K562 (cell line): ENCODE measurements around the gene AMELX. TPM values are rescaled to one million over a fixed set of nuclear protein-coding genes. Genes with fewer than 3 reads are reported as not detected.

Experiments
- ATF7 ChIP-seq: fragments of 450-650 bp; IDR thresholded peaks from 2 replicates; pipeline ENCODE4 v1.7.1; 2014; ENCODE audit warnings: mild to moderate bottlenecking, moderate library complexity
- BRD9 ChIP-seq: fragments of 450-650 bp; IDR thresholded peaks from 2 replicates; pipeline ENCODE4 v1.6.1; 2018; ENCODE audit warnings: low read depth; ENCODE audit not compliant: partially characterized antibody
- CREM ChIP-seq: IDR thresholded peaks from 2 replicates; pipeline ENCODE4 v1.6.1; 2014; ENCODE audit warnings: antibody characterized with exemption, low read depth
- CTBP1 ChIP-seq: fragments of 450-650 bp; IDR thresholded peaks from 2 replicates; pipeline ENCODE4 v1.6.1; 2016; ENCODE audit warnings: borderline replicate concordance
- ESRRA ChIP-seq: fragments of 450-650 bp; IDR thresholded peaks from 2 replicates; pipeline ENCODE4 v1.6.1; 2014; ENCODE audit warnings: low read depth, mild to moderate bottlenecking, moderate library complexity, borderline replicate concordance
- NBN ChIP-seq: fragments of 450-650 bp; IDR thresholded peaks from 2 replicates; pipeline ENCODE4 v1.6.1; 2016; ENCODE audit warnings: low read depth, mild to moderate bottlenecking
- RAD21 ChIP-seq, 2 experiments: fragments of 250-450 bp in 1 of 2; fragments of 450-650 bp in 1 of 2; sonication (Bioruptor Pico) in 1 of 2; formaldehyde crosslinking in 1 of 2; IDR thresholded peaks in 1 of 2; conservative IDR thresholded peaks in 1 of 2; 2 replicates each; pipeline versions ENCODE4 v1.4.0 to v1.8.0; 2020 to 2022; ENCODE audit warnings: mild to moderate bottlenecking in 2 of 2, moderate library complexity in 1 of 2
- RBM17 ChIP-seq: fragments of 200-400 bp; formaldehyde crosslinking; IDR thresholded peaks from 2 replicates; pipeline ENCODE4 v1.6.1; 2017; ENCODE audit warnings: low read depth, mild to moderate bottlenecking, low read length, borderline replicate concordance
- TAF1 ChIP-seq: IDR thresholded peaks from 2 replicates; pipeline ENCODE4 v1.6.1; 2011; ENCODE audit warnings: mild to moderate bottlenecking, low read length, moderate library complexity; ENCODE audit not compliant: insufficient read depth, control insufficient read depth, severe bottlenecking; ENCODE audit errors: extremely low read depth
- ZEB2 ChIP-seq: fragments of 450-650 bp; IDR thresholded peaks from 2 replicates; pipeline ENCODE4 v1.6.1; 2016
- ZNF175 ChIP-seq: fragments of 200-800 bp; sonication (Bioruptor generic); IDR thresholded peaks from 2 replicates; pipeline ENCODE4 v1.6.1; 2016; ENCODE audit warnings: low read depth, mild to moderate bottlenecking, missing genetic modification characterization, missing compliant biosample characterization
- ZNF316 ChIP-seq: fragments of 450-650 bp; IDR thresholded peaks from 2 replicates; pipeline ENCODE4 v1.6.1; 2016
- polyA plus RNA-seq, 8 experiments: library from polyadenylated mRNA; depleted of rRNA in 4 of 8; stranded (reverse) in 5 of 8; unstranded in 3 of 8; fragments of >200 nt; fragmentation: Nextera tagmentation in 2 of 8; fragmentation: Illumina TruSeq in 1 of 8; extraction: Ambion mirVana in 2 of 8; extraction: Trizol in 1 of 8; gene quantifications; 2 replicates each; pipeline versions ENCODE4 v1.2.1 to v1.2.3, GENCODE V29; 2011 to 2014; ENCODE audit warnings: inconsistent platforms in 1 of 8, missing spikeins in 1 of 8
- total RNA-seq, 7 experiments: library from RNA; depleted of rRNA in 6 of 7; stranded (reverse); fragments of >200 nt in 6 of 7; fragmentation: Illumina TruSeq in 2 of 7; extraction: Trizol in 2 of 7; gene quantifications; 2 replicates each; pipeline versions ENCODE4 v1.2.1 to v1.2.3, GENCODE V29; 2011 to 2021; ENCODE audit warnings: low replicate concordance in 1 of 7
- TF ChIP-seq, protein P1 (sequence below): fragments of 250-450 bp; sonication (Bioruptor Pico); IDR thresholded peaks from 2 replicates; pipeline ENCODE4 v1.4.0; 2020
- TF ChIP-seq, protein P2 (sequence below): fragments of 250-450 bp; sonication (Bioruptor Pico); IDR thresholded peaks from 2 replicates; pipeline ENCODE4 v1.5.0; 2021
- TF ChIP-seq, protein P3 (sequence below): IDR thresholded peaks from 2 replicates; pipeline ENCODE4 v1.6.1; 2012; ENCODE audit warnings: low read depth, low read length, improper control_type of control experiment, borderline replicate concordance
- TF ChIP-seq, protein P4 (sequence below), 2 experiments: fragments of 450-650 bp in 1 of 2; sonication (generic) in 1 of 2; formaldehyde crosslinking in 1 of 2; IDR thresholded peaks in 1 of 2; conservative IDR thresholded peaks in 1 of 2; 2 replicates each; pipeline versions ENCODE4 v1.6.1 to v1.8.1; 2016 to 2023; ENCODE audit warnings: mild to moderate bottlenecking in 2 of 2, moderate library complexity in 2 of 2, inconsistent platforms in 1 of 2, missing genetic modification reagents in 1 of 2

The AMELX gene
- total and polyA plus RNA-seq, 9 of the 15 experiments (the other 6 are each of a cell fraction or from before 2014, with no cell fraction given), result 0.22 TPM; not detected in 8

DNA sequence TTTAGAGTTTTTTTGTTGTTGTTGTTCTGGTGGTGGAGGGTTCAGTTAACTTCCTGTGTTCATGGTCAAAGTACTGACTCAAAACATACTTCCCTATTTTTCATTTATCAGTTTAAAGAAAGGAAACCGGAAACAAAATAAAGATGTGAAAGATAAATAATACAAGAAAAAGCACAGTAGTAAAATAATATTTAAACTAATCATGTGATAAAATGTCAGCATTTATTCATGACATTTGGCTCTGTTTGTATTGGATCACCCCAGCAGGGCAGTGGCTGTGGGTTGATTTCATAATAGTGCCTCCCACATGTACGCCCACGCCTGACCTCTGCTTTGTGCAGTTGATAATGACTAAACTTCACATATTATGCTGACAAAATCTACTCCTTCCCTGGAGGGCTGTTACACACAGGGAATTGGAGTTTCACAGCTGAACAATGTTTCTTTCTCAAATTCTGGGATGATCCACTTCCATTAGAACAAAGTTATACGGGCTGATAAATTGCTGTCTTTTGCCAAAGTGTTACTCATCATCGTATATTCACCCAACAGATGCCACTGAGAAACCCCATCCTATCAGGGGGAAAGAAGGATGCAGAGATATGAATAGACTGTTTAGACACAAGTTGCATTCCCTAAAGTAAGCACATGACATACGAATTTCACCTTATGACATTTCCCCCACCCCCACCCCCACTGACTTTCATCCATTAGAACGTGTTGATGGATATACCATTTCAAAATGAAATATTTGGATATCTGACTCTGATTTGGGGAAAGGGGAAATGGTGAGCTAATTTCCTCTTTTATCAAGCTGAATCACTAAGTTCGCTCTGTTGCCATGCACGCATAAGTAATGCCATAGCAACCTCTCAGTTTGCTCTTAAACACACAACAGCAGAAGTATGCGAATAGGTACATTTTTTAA, 48.3 kb downstream of the AMELX start (continued):
- peak; percentile 72; the same call in 1 of the 2 replicates for TF ChIP-seq ZNF175 (CRISPR knock-in tag)
- TF ChIP-seq, protein P1, sequence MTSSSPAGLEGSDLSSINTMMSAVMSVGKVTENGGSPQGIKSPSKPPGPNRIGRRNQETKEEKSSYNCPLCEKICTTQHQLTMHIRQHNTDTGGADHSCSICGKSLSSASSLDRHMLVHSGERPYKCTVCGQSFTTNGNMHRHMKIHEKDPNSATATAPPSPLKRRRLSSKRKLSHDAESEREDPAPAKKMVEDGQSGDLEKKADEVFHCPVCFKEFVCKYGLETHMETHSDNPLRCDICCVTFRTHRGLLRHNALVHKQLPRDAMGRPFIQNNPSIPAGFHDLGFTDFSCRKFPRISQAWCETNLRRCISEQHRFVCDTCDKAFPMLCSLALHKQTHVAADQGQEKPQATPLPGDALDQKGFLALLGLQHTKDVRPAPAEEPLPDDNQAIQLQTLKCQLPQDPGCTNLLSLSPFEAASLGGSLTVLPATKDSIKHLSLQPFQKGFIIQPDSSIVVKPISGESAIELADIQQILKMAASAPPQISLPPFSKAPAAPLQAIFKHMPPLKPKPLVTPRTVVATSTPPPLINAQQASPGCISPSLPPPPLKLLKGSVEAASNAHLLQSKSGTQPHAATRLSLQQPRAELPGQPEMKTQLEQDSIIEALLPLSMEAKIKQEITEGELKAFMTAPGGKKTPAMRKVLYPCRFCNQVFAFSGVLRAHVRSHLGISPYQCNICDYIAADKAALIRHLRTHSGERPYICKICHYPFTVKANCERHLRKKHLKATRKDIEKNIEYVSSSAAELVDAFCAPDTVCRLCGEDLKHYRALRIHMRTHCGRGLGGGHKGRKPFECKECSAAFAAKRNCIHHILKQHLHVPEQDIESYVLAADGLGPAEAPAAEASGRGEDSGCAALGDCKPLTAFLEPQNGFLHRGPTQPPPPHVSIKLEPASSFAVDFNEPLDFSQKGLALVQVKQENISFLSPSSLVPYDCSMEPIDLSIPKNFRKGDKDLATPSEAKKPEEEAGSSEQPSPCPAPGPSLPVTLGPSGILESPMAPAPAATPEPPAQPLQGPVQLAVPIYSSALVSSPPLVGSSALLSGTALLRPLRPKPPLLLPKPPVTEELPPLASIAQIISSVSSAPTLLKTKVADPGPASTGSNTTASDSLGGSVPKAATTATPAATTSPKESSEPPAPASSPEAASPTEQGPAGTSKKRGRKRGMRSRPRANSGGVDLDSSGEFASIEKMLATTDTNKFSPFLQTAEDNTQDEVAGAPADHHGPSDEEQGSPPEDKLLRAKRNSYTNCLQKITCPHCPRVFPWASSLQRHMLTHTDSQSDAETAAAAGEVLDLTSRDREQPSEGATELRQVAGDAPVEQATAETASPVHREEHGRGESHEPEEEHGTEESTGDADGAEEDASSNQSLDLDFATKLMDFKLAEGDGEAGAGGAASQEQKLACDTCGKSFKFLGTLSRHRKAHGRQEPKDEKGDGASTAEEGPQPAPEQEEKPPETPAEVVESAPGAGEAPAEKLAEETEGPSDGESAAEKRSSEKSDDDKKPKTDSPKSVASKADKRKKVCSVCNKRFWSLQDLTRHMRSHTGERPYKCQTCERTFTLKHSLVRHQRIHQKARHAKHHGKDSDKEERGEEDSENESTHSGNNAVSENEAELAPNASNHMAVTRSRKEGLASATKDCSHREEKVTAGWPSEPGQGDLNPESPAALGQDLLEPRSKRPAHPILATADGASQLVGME (CRISPR knock-in tag), result no peak
- peak; percentile 54 for TF ChIP-seq CTBP1
- TF ChIP-seq, protein P2, sequence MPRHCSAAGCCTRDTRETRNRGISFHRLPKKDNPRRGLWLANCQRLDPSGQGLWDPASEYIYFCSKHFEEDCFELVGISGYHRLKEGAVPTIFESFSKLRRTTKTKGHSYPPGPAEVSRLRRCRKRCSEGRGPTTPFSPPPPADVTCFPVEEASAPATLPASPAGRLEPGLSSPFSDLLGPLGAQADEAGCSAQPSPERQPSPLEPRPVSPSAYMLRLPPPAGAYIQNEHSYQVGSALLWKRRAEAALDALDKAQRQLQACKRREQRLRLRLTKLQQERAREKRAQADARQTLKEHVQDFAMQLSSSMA (CRISPR knock-in tag), result no peak
- TF ChIP-seq NBN, result no peak
- TF ChIP-seq CREM, result peak; percentile 51; the same call in 1 of the 2 replicates
- TF ChIP-seq ZNF316, result 0 out of 2 replicates have a peak, but pooled peaks have one; percentile 31
- no peak for TF ChIP-seq RBM17
- peak; percentile 55; the same call in 1 of the 2 replicates for TF ChIP-seq ESRRA
- peak; percentile 48 for TF ChIP-seq ATF7
- TF ChIP-seq, protein P3, sequence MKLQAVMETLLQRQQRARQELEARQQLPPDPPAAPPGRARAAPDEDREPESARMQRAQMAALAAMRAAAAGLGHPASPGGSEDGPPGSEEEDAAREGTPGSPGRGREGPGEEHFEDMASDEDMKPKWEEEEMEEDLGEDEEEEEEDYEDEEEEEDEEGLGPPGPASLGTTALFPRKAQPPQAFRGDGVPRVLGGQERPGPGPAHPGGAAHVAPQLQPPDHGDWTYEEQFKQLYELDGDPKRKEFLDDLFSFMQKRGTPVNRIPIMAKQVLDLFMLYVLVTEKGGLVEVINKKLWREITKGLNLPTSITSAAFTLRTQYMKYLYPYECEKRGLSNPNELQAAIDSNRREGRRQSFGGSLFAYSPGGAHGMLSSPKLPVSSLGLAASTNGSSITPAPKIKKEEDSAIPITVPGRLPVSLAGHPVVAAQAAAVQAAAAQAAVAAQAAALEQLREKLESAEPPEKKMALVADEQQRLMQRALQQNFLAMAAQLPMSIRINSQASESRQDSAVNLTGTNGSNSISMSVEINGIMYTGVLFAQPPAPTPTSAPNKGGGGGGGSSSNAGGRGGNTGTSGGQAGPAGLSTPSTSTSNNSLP, result peak; percentile 92
- peak; percentile 9; the same call in 1 of the 2 replicates for TF ChIP-seq ZEB2
- TF ChIP-seq, protein P4, sequence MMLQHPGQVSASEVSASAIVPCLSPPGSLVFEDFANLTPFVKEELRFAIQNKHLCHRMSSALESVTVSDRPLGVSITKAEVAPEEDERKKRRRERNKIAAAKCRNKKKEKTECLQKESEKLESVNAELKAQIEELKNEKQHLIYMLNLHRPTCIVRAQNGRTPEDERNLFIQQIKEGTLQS (IDR thresholded peaks at IDR 0.05), result peak; percentile 76
- TF ChIP-seq, protein P4 (CRISPR knock-in tag; conservative IDR thresholded peaks at IDR 0.05), result no peak
- peak; percentile 83 for TF ChIP-seq BRD9
- no peak for TF ChIP-seq TAF1
- peak in 1 of 2 experiments; percentile 25; a peak in 1 of 4 replicates for TF ChIP-seq RAD21 (CRISPR knock-in tag; conservative IDR thresholded peaks at IDR 0.05 in 1 of 2, IDR thresholded peaks at IDR 0.05 in 1 of 2)
